ENCODE data around the gene SPATA6. TPM values are rescaled to one million over a fixed set of nuclear protein-coding genes. Genes with fewer than 3 reads are reported as not detected.
"Not testable (repeated sequence)": the region's sequence is repeated elsewhere in the genome, so short reads cannot be mapped to it uniquely, and the experiment has no call there.

Gene SPATA6
- total RNA-seq, 1 donor from 2014 or later: 0.40 TPM

DNA sequence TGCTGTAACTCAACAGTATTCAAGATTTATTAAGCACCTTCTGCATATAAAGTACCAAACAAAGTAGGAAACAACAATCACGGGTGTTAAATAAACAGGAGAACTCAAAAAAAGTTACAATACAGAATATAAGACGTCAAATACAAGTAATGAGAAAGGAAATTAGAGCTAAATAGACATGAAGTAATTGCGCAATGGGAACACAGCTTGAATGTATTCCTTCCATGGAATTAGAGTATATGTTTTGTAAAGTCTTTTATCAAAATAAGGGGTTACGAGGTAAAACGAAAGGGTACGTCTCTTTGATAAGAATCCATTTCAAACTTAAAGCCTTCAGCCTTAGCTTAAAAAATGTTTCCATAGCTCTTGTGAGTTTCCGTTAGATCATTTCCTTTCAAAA lies 109.1 kb downstream of the SPATA6 start:
- Mint-ChIP-seq H3K36me3 (ENCODE audit: low read depth) (no peaks in the 10 kb centered on the region), H3K27ac (no peak overlapping the region), H3K9me3 (no peaks in the 10 kb centered on the region), H3K4me1 (no peaks in the 10 kb centered on the region), H3K4me3 (no peak overlapping the region), H3K27me3 (no peaks in the 10 kb centered on the region)
- no peak for DNase-seq
- intact Hi-C loops (cut with micrococcal nuclease): no loop called here

DNA sequence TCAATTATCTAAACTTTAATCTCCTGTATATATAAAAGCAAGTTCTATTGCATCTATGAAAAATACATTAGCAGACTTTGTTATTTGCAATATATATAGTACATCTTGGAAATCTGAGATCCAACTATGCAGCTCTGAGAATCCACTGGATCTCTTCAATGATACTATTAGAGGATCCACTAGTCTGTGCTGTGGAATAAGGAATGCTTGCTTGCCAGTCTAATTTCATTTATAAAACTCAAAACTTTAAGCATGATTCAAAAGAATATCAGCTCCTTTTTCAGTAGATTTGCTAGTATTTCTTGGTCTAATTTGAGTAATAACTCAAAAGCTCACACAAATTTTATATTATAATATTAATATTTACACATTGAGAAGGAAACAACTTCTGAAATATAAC lies 115.1 kb downstream of the SPATA6 start:
- Mint-ChIP-seq H3K27ac (no peak overlapping the region), H3K36me3 (ENCODE audit: low read depth) (no peaks in the 10 kb centered on the region), H3K4me1 (no peaks in the 10 kb centered on the region), H3K4me3 (no peak overlapping the region), H3K9me3 (no peaks in the 10 kb centered on the region), H3K27me3 (no peaks in the 10 kb centered on the region)
- DNase-seq: no peak
- intact Hi-C loops (cut with micrococcal nuclease): no loop called here

DNA sequence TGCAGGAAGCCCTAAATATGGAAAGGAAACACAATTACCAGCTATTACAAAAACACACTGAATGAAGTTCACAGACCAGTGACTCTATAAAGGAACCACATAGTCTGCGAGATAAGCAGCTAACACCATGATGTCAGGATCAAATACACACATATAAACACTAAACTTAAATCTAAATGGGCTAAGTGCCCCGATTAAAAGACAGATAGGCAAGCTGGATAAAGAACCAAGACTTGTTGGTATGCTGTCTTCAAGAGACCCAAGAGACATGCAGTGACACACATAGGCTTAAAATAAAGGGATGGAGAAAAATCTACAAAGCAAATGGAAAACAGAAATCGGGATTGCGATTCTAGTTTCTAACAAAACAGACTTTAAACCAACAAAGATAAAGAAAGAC lies 127.6 kb downstream of the SPATA6 start:
- no peak for DNase-seq
- Mint-ChIP-seq H3K4me1 (no peaks in the 10 kb centered on the region), H3K36me3 (ENCODE audit: low read depth) (no peaks in the 10 kb centered on the region), H3K27me3 (peaks cover 1% of the 10 kb centered on the region), H3K4me3 (no peak overlapping the region), H3K27ac (no peak overlapping the region), H3K9me3 (peaks cover 4% of the 10 kb centered on the region)
- intact Hi-C loops (cut with micrococcal nuclease): no loop called here

DNA sequence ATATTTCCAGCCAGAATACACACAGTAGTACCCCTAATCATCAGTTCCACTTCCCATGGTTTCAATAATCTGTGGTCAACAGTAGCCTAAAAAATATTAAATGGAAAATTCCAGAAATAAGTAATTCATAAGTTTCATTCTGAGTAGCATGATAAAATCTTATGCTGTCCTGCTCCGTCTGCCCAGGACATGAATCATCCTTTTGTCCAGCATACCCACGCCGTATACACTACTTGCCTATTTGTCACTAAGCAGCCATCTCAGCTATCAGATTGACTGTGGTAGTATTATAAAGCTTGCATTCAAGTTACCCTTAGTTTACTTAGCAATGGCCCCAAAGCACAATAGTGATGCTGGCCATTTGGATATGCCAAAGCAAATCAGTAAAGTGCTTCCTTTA lies 130.8 kb downstream of the SPATA6 start:
- no peaks in the 10 kb centered on the region for H3K27me3 Mint-ChIP-seq
- intact Hi-C loops (cut with micrococcal nuclease): no loop called here
- H3K4me1 Mint-ChIP-seq: no peaks in the 10 kb centered on the region
- no peak for DNase-seq
- H3K27ac Mint-ChIP-seq: no peak overlapping the region
- no peak overlapping the region for H3K4me3 Mint-ChIP-seq
- H3K9me3 Mint-ChIP-seq: peaks cover 4% of the 10 kb centered on the region
- H3K36me3 Mint-ChIP-seq (ENCODE audit: low read depth): no peaks in the 10 kb centered on the region

DNA sequence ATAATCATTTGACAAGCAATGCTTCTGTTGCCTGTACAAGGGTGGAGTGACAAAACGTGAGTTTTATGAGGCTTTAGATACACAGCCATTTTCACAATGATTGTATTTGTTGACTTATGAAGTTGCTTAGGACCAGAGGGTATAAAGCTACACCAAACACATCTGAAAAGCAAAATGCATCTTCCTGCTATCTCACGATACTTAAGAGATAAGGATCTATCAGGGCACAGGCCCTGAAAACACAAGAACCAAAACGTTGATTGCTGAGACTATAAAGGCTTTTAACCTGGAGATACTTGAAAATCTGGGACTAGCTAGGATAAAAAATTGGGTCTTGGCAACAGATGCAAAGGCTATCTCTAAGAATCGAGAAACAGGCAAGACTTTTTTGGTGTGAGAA lies 133.7 kb downstream of the SPATA6 start:
- Mint-ChIP-seq H3K4me3 (no peak overlapping the region), H3K27ac (no peak overlapping the region), H3K4me1 (no peaks in the 10 kb centered on the region), H3K27me3 (no peaks in the 10 kb centered on the region), H3K9me3 (peaks cover 5% of the 10 kb centered on the region), H3K36me3 (ENCODE audit: low read depth) (no peaks in the 10 kb centered on the region)
- DNase-seq: no peak
- intact Hi-C loops (cut with micrococcal nuclease): no loop called here

DNA sequence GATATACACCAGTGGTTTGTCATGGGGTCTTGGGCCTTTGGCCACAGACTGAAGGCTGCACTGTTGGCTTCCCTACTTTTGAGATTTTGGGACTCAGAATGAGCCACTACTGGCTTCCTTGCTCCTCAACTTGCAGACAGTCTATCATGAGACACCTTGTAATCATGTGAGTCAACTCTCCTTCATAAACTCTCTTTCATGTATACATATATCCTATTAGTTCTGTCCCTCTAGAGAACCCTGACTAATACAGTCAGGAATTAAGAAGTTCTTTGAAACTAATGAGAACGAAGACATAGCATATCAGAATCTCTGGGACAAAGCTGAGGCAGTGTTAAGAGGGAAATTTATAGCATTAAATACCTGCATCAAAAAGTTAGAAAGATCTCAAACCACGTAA lies 138.7 kb downstream of the SPATA6 start:
- intact Hi-C loops (cut with micrococcal nuclease): no loop called here
- H3K36me3 Mint-ChIP-seq (ENCODE audit: low read depth): no peaks in the 10 kb centered on the region
- H3K27ac Mint-ChIP-seq: no peak overlapping the region
- no peak for DNase-seq
- peaks cover 17% of the 10 kb centered on the region for H3K9me3 Mint-ChIP-seq
- no peaks in the 10 kb centered on the region for H3K4me1 Mint-ChIP-seq
- H3K4me3 Mint-ChIP-seq: no peak overlapping the region
- H3K27me3 Mint-ChIP-seq: no peaks in the 10 kb centered on the region

DNA sequence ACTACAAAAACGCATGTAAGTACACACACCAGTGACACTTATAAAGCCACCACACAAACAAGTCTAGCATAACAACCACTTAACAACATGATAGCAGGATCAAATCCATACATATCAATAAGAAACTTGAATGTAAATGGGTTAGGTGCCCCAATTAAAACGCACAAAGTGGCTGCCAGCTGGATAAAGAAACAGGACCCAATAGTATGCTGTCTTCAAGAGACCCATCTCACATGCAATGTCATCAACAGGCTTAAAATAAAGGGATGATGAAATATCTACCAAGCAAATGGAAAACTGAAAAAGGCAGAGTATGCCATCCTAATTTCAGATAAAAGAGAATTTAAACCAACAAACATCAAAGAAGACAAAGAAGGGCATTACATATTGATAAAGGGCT lies 139.9 kb downstream of the SPATA6 start:
- H3K36me3 Mint-ChIP-seq (ENCODE audit: low read depth): no peaks in the 10 kb centered on the region
- H3K4me3 Mint-ChIP-seq: no peak overlapping the region
- no peak for DNase-seq
- no peaks in the 10 kb centered on the region for H3K27me3 Mint-ChIP-seq
- peaks cover 17% of the 10 kb centered on the region for H3K9me3 Mint-ChIP-seq
- no peaks in the 10 kb centered on the region for H3K4me1 Mint-ChIP-seq
- no peak overlapping the region for H3K27ac Mint-ChIP-seq
- intact Hi-C loops (cut with micrococcal nuclease): no loop called here

DNA sequence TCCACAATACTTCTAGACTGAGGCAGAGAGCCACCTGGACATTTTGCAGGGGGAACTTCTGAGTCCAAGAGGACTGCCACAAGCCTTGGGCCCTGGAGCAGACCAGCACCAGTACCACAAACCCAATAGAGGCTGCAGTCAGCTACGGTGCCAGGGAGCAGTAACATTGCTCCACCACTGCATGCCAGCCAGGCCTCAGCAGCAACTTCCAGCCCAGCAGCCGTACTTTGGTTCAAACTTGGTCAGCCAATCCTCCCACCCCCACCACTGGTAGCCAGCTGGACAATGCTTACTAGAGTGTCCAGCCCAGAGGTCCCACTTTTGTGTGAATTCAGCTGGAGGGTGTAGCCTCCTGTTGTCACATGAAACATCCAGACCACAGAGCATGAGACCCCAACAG lies 142.1 kb downstream of the SPATA6 start:
- no peak overlapping the region for H3K4me3 Mint-ChIP-seq
- no peaks in the 10 kb centered on the region for H3K27me3 Mint-ChIP-seq
- H3K27ac Mint-ChIP-seq: no peak overlapping the region
- DNase-seq: no peak
- intact Hi-C loops (cut with micrococcal nuclease): no loop called here
- no peaks in the 10 kb centered on the region for H3K36me3 Mint-ChIP-seq (ENCODE audit: low read depth)
- peaks cover 24% of the 10 kb centered on the region for H3K9me3 Mint-ChIP-seq
- no peaks in the 10 kb centered on the region for H3K4me1 Mint-ChIP-seq

DNA sequence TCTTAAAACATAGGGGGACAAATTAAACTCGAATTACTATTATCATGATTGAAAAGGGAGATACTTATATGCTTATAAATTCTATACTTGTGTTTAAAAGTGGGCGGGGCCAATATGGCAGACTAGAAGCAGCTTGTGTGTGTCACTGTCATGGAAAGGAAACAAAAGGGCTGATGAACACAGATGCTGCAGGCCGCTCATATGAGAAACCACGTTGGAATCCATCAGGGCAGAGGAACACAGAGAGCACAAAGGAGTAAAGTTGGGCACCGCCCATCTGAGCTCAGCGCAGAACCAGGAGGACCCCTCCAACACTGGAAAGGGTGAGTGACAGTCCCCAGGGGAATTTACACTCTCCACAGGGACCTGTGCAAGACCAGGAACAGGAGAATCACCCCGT lies 142.5 kb downstream of the SPATA6 start:
- Mint-ChIP-seq H3K36me3 (ENCODE audit: low read depth) (no peaks in the 10 kb centered on the region), H3K4me1 (no peaks in the 10 kb centered on the region), H3K27me3 (no peaks in the 10 kb centered on the region), H3K9me3 (peaks cover 25% of the 10 kb centered on the region), H3K4me3 (no peak overlapping the region), H3K27ac (no peak overlapping the region)
- DNase-seq: no peak
- intact Hi-C loops (cut with micrococcal nuclease): no loop called here

DNA sequence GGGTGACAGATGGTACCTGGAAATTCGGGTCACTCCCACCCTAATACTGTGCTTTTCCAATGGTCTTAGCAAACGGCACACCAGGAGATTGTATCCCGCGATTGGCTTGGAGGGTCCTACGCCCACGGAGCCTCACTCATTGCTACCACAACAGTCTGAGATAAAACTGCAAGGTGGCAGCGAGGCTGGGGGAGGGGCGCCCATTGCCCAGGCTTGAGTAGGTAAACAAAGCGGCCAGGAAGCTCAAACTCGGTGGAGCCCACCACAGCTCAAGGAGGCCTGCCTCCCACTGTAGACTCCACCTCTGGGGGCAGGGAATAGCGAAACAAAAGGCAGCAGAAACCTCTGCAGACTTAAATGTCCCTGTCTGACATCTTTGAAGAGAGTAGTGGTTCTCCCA lies 160.2 kb downstream of the SPATA6 start:
- not testable (repeated sequence) for DNase-seq, H3K27ac Mint-ChIP-seq
- peaks cover 12% of the 10 kb centered on the region for H3K9me3 Mint-ChIP-seq

DNA sequence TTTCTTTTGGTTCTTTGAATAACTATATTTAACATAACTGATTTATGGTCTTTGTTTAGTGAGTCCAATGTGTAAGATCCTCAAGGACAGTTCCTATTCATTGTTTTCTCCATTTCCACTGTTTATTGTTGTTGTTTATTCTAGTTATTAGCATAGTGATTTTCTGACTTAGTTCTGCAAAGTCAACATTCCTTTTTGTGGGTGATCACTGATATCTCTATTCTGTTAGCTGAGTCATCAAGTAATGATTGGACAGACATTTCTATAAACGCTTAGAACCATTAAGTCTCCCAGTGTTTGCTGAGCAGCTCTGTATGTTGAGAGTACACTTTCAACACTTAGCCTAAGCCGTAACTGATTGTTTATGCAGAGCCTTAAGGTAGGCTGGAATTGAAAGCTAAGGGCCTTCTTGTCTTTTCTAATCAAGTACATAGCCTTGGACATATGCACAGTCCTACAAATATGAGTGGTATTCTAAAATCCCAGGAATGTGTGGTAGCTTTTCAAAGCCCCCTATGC lies 162.4 kb downstream of the SPATA6 start:
- no peaks in the 10 kb centered on the region for H3K4me1 Mint-ChIP-seq
- H3K4me3 Mint-ChIP-seq: no peak overlapping the region
- H3K27ac Mint-ChIP-seq: no peak overlapping the region
- H3K9me3 Mint-ChIP-seq: peaks cover 10% of the 10 kb centered on the region
- DNase-seq: no peak
- intact Hi-C loops (cut with micrococcal nuclease): no loop called here
- no peaks in the 10 kb centered on the region for H3K27me3 Mint-ChIP-seq
- H3K36me3 Mint-ChIP-seq (ENCODE audit: low read depth): no peaks in the 10 kb centered on the region

More for the DNA sequence above, 160.2 kb downstream of the SPATA6 start:
- intact Hi-C loops (cut with micrococcal nuclease); H3K4me1 Mint-ChIP-seq; H3K36me3 Mint-ChIP-seq (ENCODE audit: low read depth); H3K27me3 Mint-ChIP-seq; H3K4me3 Mint-ChIP-seq: not testable (repeated sequence)

DNA sequence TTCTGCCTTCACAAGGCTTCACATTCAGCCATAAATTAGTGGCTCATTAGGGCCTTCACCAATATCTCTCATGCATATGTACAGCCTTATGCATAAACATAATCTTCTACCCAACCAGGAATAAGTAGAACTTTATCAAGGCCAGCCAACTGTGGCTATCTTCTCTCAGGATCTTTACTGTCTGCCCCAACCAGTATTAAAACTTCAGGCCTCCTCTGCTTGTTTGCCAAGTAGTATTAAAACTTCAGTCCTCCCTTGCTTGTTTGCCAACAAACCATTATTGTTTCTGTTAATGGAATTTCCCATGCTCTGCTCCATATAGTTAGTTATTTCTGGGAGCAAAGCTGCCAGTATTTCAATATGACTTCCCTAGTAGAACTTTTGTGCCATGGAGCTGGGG lies 169.4 kb downstream of the SPATA6 start:
- no peak for DNase-seq
- no peaks in the 10 kb centered on the region for H3K27me3 Mint-ChIP-seq
- H3K4me1 Mint-ChIP-seq: no peaks in the 10 kb centered on the region
- H3K27ac Mint-ChIP-seq: no peak overlapping the region
- H3K9me3 Mint-ChIP-seq: no peaks in the 10 kb centered on the region
- intact Hi-C loops (cut with micrococcal nuclease): no loop called here
- H3K4me3 Mint-ChIP-seq: no peak overlapping the region
- no peaks in the 10 kb centered on the region for H3K36me3 Mint-ChIP-seq (ENCODE audit: low read depth)

DNA sequence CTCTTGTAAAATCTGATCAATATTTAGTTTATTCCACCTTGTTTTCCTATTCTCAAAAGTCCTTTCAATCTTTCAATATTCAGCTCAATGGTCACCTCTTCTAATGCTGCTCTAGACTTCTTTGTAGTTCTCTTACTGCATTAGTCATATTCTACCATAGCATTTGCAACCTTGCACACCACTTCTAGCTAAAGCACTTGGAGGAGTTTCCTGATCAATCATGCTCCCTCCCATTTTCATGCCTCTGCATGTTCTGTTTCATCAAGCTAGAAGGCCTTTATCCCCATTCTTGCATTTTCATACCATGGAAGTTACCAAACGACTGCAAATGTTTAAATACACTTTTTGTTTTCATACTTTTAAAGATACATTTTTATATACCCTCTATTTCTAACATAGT lies 177.3 kb downstream of the SPATA6 start:
- intact Hi-C loops (cut with micrococcal nuclease): no loop called here
- Mint-ChIP-seq H3K9me3 (no peaks in the 10 kb centered on the region), H3K36me3 (ENCODE audit: low read depth) (no peaks in the 10 kb centered on the region), H3K4me3 (no peak overlapping the region), H3K4me1 (no peaks in the 10 kb centered on the region), H3K27ac (no peak overlapping the region), H3K27me3 (no peaks in the 10 kb centered on the region)
- no peak for DNase-seq

DNA sequence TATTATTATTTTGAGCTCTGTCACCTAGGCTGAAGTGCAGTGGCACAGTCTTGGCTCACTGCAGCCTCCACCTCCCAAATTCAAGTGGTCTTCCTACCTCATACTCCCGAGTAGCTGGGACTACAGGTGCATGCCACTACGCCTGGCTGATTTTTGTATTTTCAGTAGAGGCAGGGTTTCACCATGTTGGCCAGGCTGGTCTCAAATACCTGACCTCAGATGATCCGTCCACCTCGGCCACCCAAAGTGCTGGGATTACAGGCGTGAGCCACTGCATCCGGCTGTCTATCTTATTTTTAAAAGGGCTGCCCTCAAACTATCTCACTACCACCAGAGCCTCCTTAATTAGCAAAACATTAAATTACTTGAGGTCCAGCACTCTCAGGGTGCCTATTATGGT lies 177.9 kb downstream of the SPATA6 start:
- H3K36me3 Mint-ChIP-seq (ENCODE audit: low read depth); H3K4me3 Mint-ChIP-seq; H3K9me3 Mint-ChIP-seq; H3K27ac Mint-ChIP-seq; intact Hi-C loops (cut with micrococcal nuclease); H3K4me1 Mint-ChIP-seq; DNase-seq; H3K27me3 Mint-ChIP-seq: not testable (repeated sequence)

DNA sequence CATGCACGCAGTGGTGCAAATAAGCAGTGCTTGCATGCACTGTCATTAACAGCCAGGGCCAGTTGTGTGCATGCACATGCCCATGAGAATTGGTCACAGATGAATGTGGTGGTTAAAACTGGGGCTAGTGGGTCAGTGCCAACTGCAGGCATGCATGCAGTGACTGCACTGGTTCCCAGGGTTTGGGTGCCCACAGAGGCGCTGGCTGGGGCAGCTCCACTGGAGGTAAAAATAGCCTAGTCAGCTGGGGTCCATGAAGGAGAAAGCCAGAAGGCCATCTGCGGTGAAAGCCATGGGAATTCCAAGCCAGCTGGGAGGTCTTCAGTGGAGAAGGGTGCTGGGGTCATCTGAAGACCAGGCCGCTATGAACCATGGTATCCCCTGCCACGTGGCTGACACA lies 179.3 kb downstream of the SPATA6 start:
- intact Hi-C loops (cut with micrococcal nuclease): no loop called here
- H3K36me3 Mint-ChIP-seq (ENCODE audit: low read depth): no peaks in the 10 kb centered on the region

More for the DNA sequence above, 179.3 kb downstream of the SPATA6 start:
- no peak overlapping the region for H3K4me3 Mint-ChIP-seq
- H3K27ac Mint-ChIP-seq: no peak overlapping the region
- no peak for DNase-seq
- H3K4me1 Mint-ChIP-seq: no peaks in the 10 kb centered on the region
- no peaks in the 10 kb centered on the region for H3K27me3 Mint-ChIP-seq
- H3K9me3 Mint-ChIP-seq: no peaks in the 10 kb centered on the region
